Skeletal muscle tissue (tissue), 4 donors: ENCODE data around the gene ADCY3. TPM values are rescaled to one million over a fixed set of nuclear protein-coding genes. Genes with fewer than 3 reads are reported as not detected.

Experiments
- H3K27ac ChIP-seq: one replicate; pipeline ENCODE4 v1.7.0; 2013; ENCODE audit warnings: mild to moderate bottlenecking, low read depth, low read length, inconsistent platforms
- H3K27me3 ChIP-seq, 3 donors: one replicate each; pipeline ENCODE4 v1.7.0; 2013; ENCODE audit warnings: low read length in 3 of 3; ENCODE audit not compliant: control insufficient read depth in 3 of 3, insufficient read depth in 3 of 3
- H3K36me3 ChIP-seq, 3 donors: one replicate each; pipeline ENCODE4 v1.7.0; 2013; ENCODE audit warnings: low read length in 3 of 3; ENCODE audit not compliant: control insufficient read depth in 3 of 3, insufficient read depth in 3 of 3
- H3K4me1 ChIP-seq, 3 donors: one replicate each; pipeline ENCODE4 v1.7.0; 2013; ENCODE audit warnings: low read length in 3 of 3, mild to moderate bottlenecking in 3 of 3; ENCODE audit not compliant: control insufficient read depth in 3 of 3, insufficient read depth in 3 of 3
- H3K4me3 ChIP-seq, 3 donors: one replicate each; pipeline ENCODE4 v1.7.0; 2013; ENCODE audit warnings: low read length in 3 of 3
- H3K9ac ChIP-seq, 3 donors: one replicate each; pipeline ENCODE4 v1.7.0; 2013; ENCODE audit warnings: low read length in 3 of 3, mild to moderate bottlenecking in 3 of 3, moderate library complexity in 2 of 3, low read depth in 1 of 3
- H3K9me3 ChIP-seq, 3 donors: one replicate each; pipeline ENCODE4 v1.7.0; 2013; ENCODE audit warnings: low read length in 3 of 3; ENCODE audit not compliant: control insufficient read depth in 3 of 3
- total RNA-seq: library from RNA; depleted of rRNA; stranded (reverse); fragments of >200 nt; gene quantifications from one replicate; pipeline ENCODE4 v1.2.3, GENCODE V29; 2014
- donor health status: Osteomylitis.

ADCY3 gene
- total RNA-seq, 1 donor from 2014 or later = 13.6 TPM

GRCh38 chr2:24928036-24928435, 8.0 kb upstream of the ADCY3 start:
- no peaks in the 10 kb centered on the region for H3K36me3 ChIP-seq

GRCh38 chr2:24926602-24927252, 6.7 kb upstream of the ADCY3 start:
- H3K4me3 ChIP-seq = peak overlapping the region; percentile 27 to 52 (median 51)
- H3K4me1 ChIP-seq = peaks cover 3 to 17% (median 12%) of the 10 kb centered on the region in 3 donors
- H3K27me3 ChIP-seq = no peaks in the 10 kb centered on the region
- peak overlapping the region; percentile 51 for H3K27ac ChIP-seq
- peak overlapping the region; percentile 23 to 69 (median 68) for H3K9ac ChIP-seq
- no peaks in the 10 kb centered on the region for H3K9me3 ChIP-seq
- no peaks in the 10 kb centered on the region for H3K36me3 ChIP-seq

More at GRCh38 chr2:24928036-24928435, 8.0 kb upstream of the ADCY3 start:
- no peaks in the 10 kb centered on the region for H3K27me3 ChIP-seq
- no peak overlapping the region for H3K27ac ChIP-seq
- no peaks in the 10 kb centered on the region for H3K9me3 ChIP-seq
- no peak overlapping the region for H3K4me3 ChIP-seq
- H3K9ac ChIP-seq = peak overlapping the region in 1 of 3 donors; percentile 45
- peaks cover 3 to 17% (median 12%) of the 10 kb centered on the region in 3 donors for H3K4me1 ChIP-seq

DNA sequence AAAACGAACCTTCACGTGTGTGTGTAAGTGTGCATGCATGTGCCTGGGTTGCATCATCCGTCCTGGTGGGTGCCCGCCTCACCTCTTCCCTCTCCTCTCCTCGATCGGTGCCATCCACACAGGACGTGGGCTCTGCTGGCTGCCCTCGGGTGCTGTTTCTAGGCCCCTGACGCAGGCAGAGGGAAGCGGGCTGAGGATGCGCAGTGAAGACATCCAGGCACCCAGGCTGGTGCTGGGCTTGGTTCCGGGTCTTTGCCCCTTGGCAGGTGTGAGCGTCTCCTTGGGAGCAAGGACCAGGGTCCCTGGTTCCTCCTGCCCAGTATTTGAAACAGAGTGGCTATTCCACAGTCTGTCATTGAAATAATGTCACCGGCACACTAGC, 6.2 kb upstream of the ADCY3 start:
- H3K27ac ChIP-seq = no peak overlapping the region

GRCh38 chr2:24925815-24926214, 5.8 kb upstream of the ADCY3 start:
- Histone ChIP-seq H3K4me3 (no peak overlapping the region), H3K27ac (no peak overlapping the region)

More for the DNA sequence above, 6.2 kb upstream of the ADCY3 start:
- Histone ChIP-seq H3K9ac (peak overlapping the region; percentile 23 to 69 (median 68)), H3K9me3 (no peaks in the 10 kb centered on the region), H3K36me3 (no peaks in the 10 kb centered on the region), H3K27me3 (no peaks in the 10 kb centered on the region), H3K4me3 (peak overlapping the region in 2 of 3 donors; percentile 51 to 52), H3K4me1 (peaks cover 3 to 17% (median 12%) of the 10 kb centered on the region in 3 donors)

DNA sequence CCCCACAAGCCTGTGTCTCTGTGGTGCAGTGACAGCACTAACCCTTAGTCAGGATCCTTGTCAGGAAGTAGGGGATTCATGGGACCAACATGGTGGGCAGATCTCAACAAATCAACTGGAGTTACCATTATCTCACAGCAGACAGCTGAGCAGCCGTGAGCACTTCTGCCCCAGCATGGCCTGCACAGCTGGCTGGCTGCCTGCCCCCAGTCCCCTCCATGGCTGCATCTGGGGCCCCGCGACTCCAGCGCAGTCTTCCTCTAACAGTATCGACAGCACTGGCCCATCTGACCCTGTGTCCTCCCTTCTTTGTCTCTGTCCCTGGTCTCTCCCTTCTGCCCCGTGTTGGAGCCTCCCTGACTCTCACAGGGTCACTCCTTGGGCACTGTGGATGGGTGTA, 4.7 kb upstream of the ADCY3 start:
- H3K4me1 ChIP-seq = peaks cover 6 to 17% (median 6%) of the 10 kb centered on the region in 3 donors
- H3K4me3 ChIP-seq = no peak overlapping the region
- H3K9ac ChIP-seq = no peak overlapping the region
- no peak overlapping the region for H3K27ac ChIP-seq
- no peaks in the 10 kb centered on the region for H3K36me3 ChIP-seq
- H3K27me3 ChIP-seq = no peaks in the 10 kb centered on the region
- no peaks in the 10 kb centered on the region for H3K9me3 ChIP-seq

More at GRCh38 chr2:24925815-24926214, 5.8 kb upstream of the ADCY3 start:
- peaks cover 5 to 16% (median 9%) of the 10 kb centered on the region in 3 donors for H3K4me1 ChIP-seq
- H3K9me3 ChIP-seq = no peaks in the 10 kb centered on the region
- H3K9ac ChIP-seq = no peak overlapping the region
- H3K36me3 ChIP-seq = no peaks in the 10 kb centered on the region
- no peaks in the 10 kb centered on the region for H3K27me3 ChIP-seq

DNA sequence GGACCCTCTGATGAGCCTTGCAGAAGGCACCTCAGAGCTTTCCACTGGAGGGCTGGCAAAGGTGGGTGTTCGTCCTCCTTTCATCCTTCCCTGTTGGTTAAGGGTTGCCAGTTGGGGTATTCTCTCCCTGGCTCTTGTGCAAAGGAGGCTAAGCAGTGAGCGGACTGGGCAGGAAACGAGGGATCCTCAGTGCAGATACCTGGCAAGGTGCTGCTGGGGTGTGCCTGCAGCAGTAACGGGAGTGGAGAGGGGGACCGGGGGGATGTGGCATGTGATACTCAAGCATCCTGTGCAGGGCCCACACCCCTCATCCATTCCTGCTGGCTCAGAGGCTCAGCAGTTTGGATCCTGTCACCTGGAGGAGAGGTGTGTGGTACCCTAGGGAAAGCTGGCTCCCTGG, 4.2 kb upstream of the ADCY3 start:
- Histone ChIP-seq H3K9ac (no peak overlapping the region), H3K9me3 (no peaks in the 10 kb centered on the region), H3K36me3 (no peaks in the 10 kb centered on the region), H3K4me1 (peaks cover 6 to 17% (median 8%) of the 10 kb centered on the region in 3 donors), H3K27me3 (peaks cover 0 to 2% (median 0%) of the 10 kb centered on the region in 3 donors), H3K27ac (no peak overlapping the region), H3K4me3 (no peak overlapping the region)

DNA sequence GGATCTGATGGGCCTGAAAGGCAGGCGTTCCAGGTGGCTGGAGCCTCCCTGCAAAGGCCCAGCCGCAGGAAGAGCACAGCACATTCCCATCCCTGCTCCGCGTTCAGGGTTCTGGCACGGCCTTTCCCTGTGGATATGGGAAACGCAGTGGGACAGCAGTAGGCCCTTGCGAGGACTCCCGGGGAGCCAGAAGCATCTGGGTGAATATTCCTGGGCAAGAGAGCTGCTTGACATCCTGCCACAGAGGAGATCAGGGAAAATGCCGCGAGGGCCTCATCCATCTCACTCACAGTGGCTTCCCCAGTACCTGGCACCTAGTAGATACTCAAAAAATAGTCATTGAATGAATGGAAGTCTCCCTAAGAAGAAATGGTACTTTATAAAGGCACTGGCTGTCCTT, 3.1 kb upstream of the ADCY3 start:
- H3K27ac ChIP-seq = no peak overlapping the region

GRCh38 chr2:24922556-24922955, 2.5 kb upstream of the ADCY3 start:
- Histone ChIP-seq H3K9ac (no peak overlapping the region), H3K4me3 (no peak overlapping the region), H3K9me3 (no peaks in the 10 kb centered on the region), H3K4me1 (peaks cover 11 to 30% (median 11%) of the 10 kb centered on the region in 3 donors), H3K27me3 (peaks cover 7 to 19% (median 15%) of the 10 kb centered on the region in 3 donors), H3K27ac (no peak overlapping the region), H3K36me3 (no peaks in the 10 kb centered on the region)

More for the DNA sequence above, 3.1 kb upstream of the ADCY3 start:
- peaks cover 6 to 25% (median 11%) of the 10 kb centered on the region in 3 donors for H3K4me1 ChIP-seq
- no peaks in the 10 kb centered on the region for H3K36me3 ChIP-seq
- H3K4me3 ChIP-seq = no peak overlapping the region
- H3K9ac ChIP-seq = no peak overlapping the region
- peaks cover 5 to 14% (median 12%) of the 10 kb centered on the region in 3 donors for H3K27me3 ChIP-seq
- no peaks in the 10 kb centered on the region for H3K9me3 ChIP-seq

DNA sequence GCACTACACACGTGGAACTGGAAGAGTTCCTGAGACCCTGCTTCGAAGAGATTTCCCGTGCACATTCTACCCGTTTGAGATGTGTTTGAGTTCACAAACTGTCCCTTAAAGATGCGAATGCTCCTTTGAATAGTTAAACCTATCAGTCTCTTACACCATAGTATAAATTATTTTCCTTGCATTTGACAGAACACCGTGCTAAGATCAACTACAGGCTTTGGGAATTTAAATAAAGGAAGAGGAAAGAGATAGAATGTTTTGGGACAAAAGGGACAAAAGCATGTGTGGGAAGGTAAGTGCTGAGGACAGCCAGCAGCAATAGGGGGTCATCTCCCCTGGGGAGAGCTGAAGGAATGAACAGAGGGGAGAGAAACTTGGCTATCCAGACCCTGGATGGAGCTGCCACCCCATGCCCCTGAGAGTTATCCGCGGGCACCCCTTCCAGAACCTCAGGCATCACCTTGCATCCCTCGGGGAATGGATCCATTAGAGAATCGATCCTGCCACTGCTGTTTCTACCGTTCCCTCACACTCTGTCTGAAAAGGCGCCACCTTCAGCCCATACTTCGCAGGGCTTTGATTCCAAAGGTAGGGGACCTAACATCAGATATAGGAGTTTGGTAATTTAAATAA, 888 bp upstream of the ADCY3 start:
- Histone ChIP-seq H3K4me3 (peak overlapping the region; percentile 45 to 65 (median 54)), H3K36me3 (no peaks in the 10 kb centered on the region), H3K4me1 (peaks cover 5 to 18% (median 13%) of the 10 kb centered on the region in 3 donors), H3K9me3 (no peaks in the 10 kb centered on the region), H3K9ac (peak overlapping the region in 2 of 3 donors; percentile 9 to 45), H3K27ac (no peak overlapping the region), H3K27me3 (peaks cover 13 to 23% (median 21%) of the 10 kb centered on the region in 3 donors)

DNA sequence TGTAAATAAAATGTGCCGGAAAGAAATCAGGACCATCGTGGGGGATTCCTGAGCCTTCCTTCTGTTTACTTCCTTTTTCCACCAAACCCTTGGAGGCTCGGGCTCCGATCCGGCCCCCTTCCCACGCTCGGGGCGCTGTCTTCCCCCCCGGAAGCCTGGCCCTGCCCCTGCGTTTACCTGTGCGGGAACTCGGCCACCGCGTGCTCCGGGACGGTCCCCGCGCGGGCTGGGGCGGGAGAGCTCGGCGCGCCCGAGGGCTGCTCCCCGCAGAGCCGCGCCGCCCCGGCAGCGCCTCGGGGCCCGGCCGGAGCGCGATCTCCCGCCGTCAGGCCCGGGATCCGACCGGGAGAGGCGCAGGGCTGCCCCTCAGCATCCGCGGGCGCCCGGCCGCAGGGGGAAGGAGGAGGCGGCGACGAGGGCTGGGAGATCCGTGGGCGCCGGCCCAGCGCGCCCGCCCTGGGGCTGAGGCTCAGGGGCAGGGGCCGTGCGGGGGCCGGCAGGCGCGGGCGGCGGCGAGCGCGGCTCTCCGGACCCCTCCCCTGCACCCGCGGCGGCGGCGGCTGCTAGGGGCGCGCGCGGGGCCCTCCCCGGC, 435 bp downstream of the ADCY3 start:
- H3K27ac ChIP-seq = no peak overlapping the region
- H3K4me3 ChIP-seq = peak overlapping the region; percentile 64 to 76 (median 66)
- H3K9ac ChIP-seq = peak overlapping the region in 2 of 3 donors; percentile 71 to 75
- H3K36me3 ChIP-seq = no peaks in the 10 kb centered on the region
- no peaks in the 10 kb centered on the region for H3K9me3 ChIP-seq
- H3K27me3 ChIP-seq = peaks cover 13 to 23% (median 21%) of the 10 kb centered on the region in 3 donors
- peaks cover 5 to 18% (median 13%) of the 10 kb centered on the region in 3 donors for H3K4me1 ChIP-seq
